GM19035 (cell line): Measurements from ENCODE around the gene SSRP1.
"Not testable (repeated sequence)": the region's sequence is repeated elsewhere in the genome, so short reads cannot be mapped to it uniquely, and the experiment has no call there.

Experiments
- ATAC-seq: cut with Tn5 transposase; IDR thresholded peaks from one replicate; pipeline ENCODE4 v1.9.1; 2021; ENCODE audit not compliant: unreplicated experiment

The SSRP1 gene

GRCh38 chr11:57339328-57339727 is 3.6 kb upstream of the SSRP1 start:
- no peak for ATAC-seq

DNA sequence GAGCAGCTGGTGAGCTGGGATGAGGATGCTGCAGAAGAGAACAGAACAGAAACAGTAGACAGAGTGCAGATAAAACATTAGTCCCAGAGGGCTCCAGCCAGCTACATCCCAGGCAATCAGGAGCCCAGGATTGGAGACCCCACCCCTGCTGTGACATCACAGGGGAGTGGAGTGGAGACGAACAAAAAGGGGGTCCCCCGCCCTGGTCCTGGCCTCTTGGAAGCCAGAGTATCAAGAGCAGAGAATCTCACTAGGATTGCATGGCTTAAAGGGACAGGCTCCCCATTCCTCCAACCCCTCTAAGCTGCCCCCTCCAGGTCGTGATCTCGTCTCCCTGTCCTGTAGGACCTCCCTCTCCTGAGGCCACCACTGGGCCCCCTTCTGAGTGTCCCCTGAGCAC is 2.5 kb upstream of the SSRP1 start, which contains the start of gene P2RX3:
TSS of gene P2RX3 (plus strand) at position 211 of the 400 bp plus-strand sequence. CDS start 199 bp downstream, outside the sequence.
- no peak for ATAC-seq

- ATAC-seq: not testable (repeated sequence)
Measured at GRCh38 chr11:57336856-57337255, 1.2 kb upstream of the SSRP1 start.

DNA sequence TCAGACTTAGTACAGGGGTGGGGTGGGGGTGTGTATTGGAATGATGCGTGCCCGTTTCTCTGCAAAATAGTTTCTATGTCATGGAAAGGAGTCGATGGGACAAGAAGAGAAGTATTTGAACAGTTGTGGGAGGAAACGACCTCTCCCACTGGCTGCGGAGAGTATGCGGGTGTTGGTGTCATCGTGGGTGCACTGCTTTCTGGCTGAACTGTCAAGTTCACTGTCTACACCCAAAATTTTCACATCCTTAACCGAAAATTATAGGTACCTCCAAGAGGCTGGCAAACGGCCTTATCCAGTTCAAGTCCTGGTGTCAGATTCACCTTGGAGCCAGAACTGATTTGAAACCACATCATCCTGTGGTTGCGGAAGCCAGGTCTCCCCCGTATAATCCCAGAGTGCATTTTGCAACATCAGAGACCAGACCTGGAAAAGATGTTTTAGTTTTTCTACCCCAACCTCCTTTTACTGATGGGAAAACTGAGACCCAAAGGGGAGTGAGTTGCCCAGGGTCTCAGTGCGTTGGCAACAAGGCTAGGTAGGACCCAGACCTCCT is 497 bp upstream of the SSRP1 start:
- no peak for ATAC-seq

DNA sequence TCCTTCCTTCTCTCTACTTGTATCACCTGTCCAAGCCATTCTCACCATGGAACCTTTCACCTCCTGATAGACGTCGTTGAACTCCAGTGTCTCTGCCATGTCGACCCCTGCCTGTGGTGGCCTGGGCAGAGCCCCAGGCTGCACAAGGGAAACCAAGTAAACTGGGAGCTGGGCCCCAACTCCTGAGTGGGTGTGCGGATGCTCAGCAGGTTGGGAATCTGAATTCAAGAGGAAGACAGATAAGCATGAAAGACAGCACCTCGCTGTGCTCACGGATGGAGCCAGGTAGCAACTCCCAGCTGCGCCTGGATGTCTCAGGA is 709 bp downstream of the SSRP1 start:
- no peak for ATAC-seq

DNA sequence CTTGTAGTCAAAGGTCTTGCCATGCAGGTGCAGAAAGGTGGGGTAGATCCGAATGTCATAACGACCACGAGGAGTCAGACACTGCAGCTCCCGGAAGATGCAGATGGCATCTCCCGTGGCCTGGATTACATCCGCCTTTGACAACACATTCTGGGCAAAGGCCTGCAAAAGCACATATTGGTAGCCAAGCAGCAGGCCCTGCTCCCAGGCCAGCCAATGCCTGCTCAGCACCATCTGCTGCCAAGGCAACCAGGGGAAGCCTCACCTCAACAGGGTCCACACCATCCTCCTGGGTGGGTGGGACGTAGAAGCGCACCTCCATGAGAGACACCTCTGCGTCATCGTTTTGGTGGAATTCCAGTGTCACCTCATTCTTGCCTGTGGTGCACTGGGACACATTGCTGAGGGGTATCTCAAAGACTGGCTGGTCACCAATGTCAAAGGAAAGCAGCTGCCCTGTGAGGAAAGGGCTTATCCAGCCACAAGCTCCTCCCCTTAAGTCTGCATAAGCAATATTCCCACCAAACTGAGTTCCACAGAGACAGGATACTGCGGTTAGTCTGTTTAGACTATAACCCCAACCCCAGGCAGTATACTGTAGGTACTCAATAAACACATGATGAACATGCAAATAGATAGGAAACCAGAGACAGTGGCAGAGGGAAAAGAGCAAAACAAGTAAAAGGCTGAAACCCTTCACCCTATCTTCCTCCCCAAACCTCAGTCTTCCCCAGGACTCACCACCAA is 2.8 kb downstream of the SSRP1 start:
- no peak for ATAC-seq

DNA sequence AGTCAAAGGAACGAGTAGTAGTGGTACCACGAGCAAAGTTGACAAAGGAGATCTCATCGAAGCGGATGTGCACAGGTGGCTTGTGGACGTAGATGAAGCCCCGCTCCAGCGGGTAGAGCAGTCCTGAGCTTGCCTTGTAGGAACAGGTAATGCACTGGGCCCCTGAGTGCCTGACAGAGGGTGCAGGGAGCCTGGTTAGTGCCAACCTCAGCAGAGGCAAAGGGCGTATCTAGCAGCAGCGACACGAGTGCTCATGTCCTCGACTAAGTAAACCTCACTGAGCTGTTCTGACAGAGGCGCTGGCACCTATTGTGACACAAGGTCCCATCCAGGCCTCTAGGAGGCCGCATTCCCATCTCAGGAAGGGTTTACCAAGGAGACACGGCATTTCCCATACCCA is 4.0 kb downstream of the SSRP1 start:
- no peak for ATAC-seq

- no peak for ATAC-seq
Measured at GRCh38 chr11:57330029-57330428, 5.7 kb downstream of the SSRP1 start.

DNA sequence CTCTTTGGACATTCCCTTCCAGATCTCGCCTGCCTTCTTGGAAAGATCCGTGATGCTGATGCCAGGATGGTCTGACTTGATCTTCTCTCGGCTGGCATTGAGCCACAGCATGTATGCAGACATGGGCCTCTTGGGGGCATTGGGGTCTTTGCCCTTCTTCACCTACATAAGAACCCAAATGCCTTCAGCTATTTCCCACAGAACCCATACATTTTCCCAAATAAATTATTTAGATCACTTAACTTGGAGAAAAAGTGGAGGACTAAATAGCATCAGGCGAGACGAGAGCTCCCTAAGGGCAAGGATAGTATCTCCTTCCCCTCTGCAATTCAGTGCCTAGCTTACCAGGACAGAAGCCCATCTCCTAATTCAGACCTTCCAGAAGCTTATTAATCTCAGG is 8.0 kb downstream of the SSRP1 start:
- ATAC-seq: no peak

DNA sequence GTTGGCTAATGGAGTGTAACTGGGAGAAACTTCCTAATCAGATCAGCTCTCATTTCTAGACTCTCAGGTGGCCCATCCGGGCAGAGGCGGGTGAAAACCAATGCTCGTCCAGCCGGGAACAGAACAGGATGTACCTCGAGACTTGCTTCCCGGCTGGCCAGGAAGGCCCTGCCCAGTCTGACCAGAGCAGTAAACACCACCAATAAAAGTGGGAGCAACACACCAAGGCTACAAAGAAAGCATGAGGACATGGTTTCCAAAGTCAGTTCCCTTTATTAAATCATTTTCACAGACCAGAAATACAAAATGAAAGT is 10.0 kb downstream of the SSRP1 start:
- ATAC-seq: no peak

- ATAC-seq: peak; percentile 91
Measured at GRCh38 chr11:57324886-57325734, 10.6 kb downstream of the SSRP1 start, which contains the start of gene TNKS1BP1. Gene TNKS1BP1 (minus strand): TSS chr11:57324952. CDS start chr11:57321885, 3,067 bp downstream.

- ATAC-seq: no peak
Measured at GRCh38 chr11:57324154-57324885, 11.4 kb downstream of the SSRP1 start.

GRCh38 chr11:57323855-57324153 is 11.9 kb downstream of the SSRP1 start:
- no peak for ATAC-seq

DNA sequence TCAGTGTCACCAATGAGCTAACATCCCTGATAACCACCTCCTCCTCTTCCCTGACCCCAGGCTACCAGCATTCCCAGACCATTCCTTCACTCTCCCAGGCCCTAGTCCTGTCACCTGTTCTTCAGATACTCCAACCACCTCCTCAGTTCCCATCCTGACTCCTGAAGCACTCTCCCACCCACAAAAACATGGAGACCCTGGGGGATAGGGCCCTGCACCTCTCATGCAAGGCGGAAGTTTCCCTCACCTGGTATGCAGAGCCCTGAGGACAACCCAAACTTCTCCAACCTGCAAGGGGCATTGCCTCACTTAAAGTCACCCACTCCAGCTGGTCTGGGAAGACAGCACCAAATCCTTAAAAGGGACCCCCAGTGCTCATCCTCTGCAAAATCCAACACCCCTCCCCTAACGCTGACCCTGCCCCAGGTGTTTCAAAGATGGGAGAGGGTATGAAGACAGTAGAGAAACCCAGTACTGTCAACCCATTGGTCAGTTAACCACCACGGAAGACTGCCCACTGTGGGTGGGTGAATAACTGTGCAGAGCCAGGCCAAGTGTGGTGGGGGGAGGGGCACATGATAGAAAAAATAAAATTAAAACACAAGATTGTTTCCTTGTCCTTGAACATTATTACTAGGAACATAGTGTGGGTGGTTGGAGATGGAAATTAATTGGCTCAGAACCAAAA is 12.4 kb downstream of the SSRP1 start:
- ATAC-seq: no peak

- no peak for ATAC-seq
Measured at GRCh38 chr11:57322256-57323166, 13.2 kb downstream of the SSRP1 start.

- no peak for ATAC-seq
Measured at GRCh38 chr11:57321388-57322255, 14.1 kb downstream of the SSRP1 start.

DNA sequence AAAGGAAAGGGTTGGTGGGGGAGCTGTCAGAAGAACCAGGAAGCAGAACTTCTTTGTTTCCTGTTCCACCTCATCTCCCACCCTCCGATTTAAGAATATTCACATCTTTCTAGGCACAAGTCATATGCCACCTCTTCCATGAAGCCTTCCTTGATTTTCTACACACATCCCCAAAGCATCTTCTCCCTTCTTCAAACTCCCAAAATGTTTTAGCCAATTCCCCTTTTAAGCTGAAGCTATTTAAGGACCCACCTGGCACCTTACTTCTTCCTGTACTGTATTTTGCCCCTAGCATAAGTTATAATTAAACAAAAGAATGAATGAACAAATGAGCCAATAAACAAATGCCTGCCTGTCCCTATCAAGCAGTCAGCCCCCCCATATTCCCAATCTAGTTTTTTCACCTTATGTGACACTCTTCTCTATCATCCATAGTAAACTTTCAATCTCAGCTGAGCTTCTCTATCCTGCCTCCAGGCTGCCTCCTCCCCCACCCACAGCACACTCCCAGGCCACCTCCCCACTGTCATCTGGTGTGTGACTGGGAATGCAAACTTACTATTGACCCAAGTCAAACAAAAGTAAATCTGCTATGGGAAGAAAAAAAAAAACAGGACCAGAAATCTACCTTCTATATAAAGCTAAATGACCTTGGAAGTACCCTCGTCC is 14.8 kb downstream of the SSRP1 start:
- ATAC-seq: no peak

DNA sequence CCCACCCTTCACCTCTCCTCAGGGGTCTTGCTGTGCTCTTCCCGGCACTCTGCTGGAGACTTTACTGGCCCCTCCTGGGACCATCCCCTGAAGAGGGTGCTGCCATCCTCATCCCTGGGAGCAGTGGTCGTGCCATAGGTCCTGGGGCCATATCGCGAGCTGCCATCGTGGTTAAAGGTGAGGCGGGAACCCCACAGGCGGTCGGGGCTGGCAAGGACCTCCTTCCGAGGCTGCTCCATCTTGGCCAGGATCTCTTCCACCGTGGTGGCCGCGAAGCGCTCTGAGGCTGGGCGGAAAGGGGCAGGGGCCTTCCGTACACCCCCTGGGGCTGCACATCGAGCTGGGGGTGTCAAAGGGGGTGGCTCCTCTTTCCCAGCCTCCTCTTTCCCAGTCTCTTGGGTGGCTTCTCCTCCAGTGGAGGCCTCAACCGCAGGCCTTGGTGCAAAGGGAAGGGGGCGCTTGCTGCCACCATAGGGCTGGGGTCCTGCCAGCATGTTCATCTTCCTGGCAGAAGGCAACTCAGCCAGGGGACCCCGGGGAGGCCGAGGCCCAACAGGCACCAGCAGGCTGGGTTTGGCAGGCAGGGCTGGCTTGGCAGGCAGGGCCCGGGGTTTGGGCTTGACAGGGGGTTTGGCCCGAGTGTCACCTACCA is 15.5 kb downstream of the SSRP1 start:
- no peak for ATAC-seq
